Esophagus muscularis mucosa (tissue), 4 donors: Measurements from ENCODE around the gene FAM120AOS.

Experiments
- EP300 ChIP-seq: sonication (generic); formaldehyde crosslinking; IDR thresholded peaks from one replicate; pipeline ENCODE4 v1.6.1; 2017; ENCODE audit warnings: antibody characterized with exemption
- POLR2A ChIP-seq: fragments of 450-650 bp; IDR thresholded peaks from one replicate; pipeline ENCODE4 v1.6.1; 2017; ENCODE audit warnings: antibody characterized with exemption, moderate library complexity, mild to moderate bottlenecking, low read depth
- POLR2AphosphoS5 ChIP-seq, 2 donors: sonication (generic); formaldehyde crosslinking; IDR thresholded peaks; one replicate each; pipeline ENCODE4 v1.6.1; 2017; ENCODE audit warnings: antibody characterized with exemption in 2 of 2
- TF ChIP-seq, protein P1 (sequence below), 3 experiments: fragments of 200-600 bp in 2 of 3; fragments of 450-650 bp in 1 of 3; sonication (generic) in 2 of 3; IDR thresholded peaks; one replicate each; pipeline ENCODE4 v1.5.1; 2017 to 2019; ENCODE audit warnings: antibody characterized with exemption in 3 of 3, mild to moderate bottlenecking in 2 of 3, moderate library complexity in 1 of 3

DNA sequence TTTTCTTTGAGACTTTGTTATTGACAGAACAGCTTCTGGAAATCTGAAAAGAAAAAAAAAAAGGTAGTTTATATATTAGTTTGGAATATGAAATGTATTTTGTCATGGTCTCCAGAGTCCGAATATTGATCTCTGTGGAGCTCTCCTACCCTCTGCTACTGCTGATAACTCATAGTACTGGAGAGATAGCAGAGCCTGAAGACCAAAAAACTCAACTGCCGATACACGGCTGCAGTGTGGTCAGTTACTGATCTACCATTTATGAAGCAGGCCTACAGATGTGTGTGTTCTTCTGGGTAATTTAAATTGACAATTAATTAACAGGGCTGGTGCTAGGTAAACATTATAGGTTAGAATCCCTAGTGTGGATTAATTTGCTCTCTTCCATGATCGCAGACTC, 5.7 kb downstream of the FAM120AOS start:
- TF ChIP-seq, protein P1, sequence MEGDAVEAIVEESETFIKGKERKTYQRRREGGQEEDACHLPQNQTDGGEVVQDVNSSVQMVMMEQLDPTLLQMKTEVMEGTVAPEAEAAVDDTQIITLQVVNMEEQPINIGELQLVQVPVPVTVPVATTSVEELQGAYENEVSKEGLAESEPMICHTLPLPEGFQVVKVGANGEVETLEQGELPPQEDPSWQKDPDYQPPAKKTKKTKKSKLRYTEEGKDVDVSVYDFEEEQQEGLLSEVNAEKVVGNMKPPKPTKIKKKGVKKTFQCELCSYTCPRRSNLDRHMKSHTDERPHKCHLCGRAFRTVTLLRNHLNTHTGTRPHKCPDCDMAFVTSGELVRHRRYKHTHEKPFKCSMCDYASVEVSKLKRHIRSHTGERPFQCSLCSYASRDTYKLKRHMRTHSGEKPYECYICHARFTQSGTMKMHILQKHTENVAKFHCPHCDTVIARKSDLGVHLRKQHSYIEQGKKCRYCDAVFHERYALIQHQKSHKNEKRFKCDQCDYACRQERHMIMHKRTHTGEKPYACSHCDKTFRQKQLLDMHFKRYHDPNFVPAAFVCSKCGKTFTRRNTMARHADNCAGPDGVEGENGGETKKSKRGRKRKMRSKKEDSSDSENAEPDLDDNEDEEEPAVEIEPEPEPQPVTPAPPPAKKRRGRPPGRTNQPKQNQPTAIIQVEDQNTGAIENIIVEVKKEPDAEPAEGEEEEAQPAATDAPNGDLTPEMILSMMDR (IDR thresholded peaks at IDR 0.05): no peak
- TF ChIP-seq EP300 (no peak), POLR2A (no peak), POLR2AphosphoS5 (IDR thresholded peaks at IDR 0.05) (no peak)
